GM06990 (cell line): Measurements from ENCODE around the gene DRG2.

ENCODE experiments used
- DNase-seq: peaks from one replicate; pipeline ENCODE4 v3.0.0-alpha.2; 2011; ENCODE audit not compliant: insufficient read length; ENCODE audit errors: extremely low read depth
- H3K27me3 ChIP-seq: replicated peaks from 2 replicates; pipeline ENCODE4 v1.6.0; 2011; ENCODE audit warnings: low read length; ENCODE audit not compliant: control insufficient read depth, insufficient read depth
- H3K36me3 ChIP-seq: 2 replicates; pipeline ENCODE4 v1.5.1; 2011; ENCODE audit warnings: low read length; ENCODE audit not compliant: control insufficient read depth, insufficient read depth
- H3K4me3 ChIP-seq: replicated peaks from 2 replicates; pipeline ENCODE4 v1.5.1; 2011; ENCODE audit warnings: low read depth, mild to moderate bottlenecking, control low read depth, low read length
- TF ChIP-seq, protein P1 (sequence below): IDR thresholded peaks from 2 replicates; pipeline ENCODE4 v1.5.1; 2011; ENCODE audit warnings: low read length, control low read depth, mild to moderate bottlenecking, inconsistent platforms; ENCODE audit not compliant: insufficient read depth, poor library complexity, severe bottlenecking

The DRG2 gene

DNA sequence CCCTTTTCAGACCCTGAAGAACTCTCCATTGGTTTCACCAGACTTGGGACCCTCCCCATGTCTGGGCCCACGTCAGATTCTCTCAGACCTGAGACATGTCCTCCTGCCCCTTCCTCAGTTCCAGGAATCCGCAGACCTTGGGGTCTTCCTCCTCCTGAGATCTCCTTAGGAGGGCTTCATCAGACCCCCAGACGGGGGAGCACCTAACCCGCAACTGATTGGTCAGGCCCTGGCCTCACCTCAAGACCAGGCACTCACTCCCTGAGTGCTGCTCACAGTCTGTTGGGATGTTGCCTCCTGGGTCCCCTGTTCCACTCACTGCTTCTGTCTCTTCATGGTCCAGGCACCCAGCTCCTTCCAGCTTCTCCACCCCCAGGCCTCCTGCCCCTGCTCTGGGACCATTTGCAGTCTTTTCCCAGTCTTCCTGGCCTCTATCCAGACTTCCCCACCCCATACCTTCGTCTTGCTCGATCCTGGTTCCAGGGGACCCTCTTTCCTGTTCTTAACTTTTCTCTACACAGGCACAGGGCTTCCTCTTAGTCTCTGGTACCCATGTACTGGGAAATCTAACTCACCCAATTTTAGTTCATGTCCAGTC lies 47.4 kb upstream of the DRG2 start:
- no peaks in the 10 kb centered on the region for H3K27me3 ChIP-seq
- TF ChIP-seq, protein P1, sequence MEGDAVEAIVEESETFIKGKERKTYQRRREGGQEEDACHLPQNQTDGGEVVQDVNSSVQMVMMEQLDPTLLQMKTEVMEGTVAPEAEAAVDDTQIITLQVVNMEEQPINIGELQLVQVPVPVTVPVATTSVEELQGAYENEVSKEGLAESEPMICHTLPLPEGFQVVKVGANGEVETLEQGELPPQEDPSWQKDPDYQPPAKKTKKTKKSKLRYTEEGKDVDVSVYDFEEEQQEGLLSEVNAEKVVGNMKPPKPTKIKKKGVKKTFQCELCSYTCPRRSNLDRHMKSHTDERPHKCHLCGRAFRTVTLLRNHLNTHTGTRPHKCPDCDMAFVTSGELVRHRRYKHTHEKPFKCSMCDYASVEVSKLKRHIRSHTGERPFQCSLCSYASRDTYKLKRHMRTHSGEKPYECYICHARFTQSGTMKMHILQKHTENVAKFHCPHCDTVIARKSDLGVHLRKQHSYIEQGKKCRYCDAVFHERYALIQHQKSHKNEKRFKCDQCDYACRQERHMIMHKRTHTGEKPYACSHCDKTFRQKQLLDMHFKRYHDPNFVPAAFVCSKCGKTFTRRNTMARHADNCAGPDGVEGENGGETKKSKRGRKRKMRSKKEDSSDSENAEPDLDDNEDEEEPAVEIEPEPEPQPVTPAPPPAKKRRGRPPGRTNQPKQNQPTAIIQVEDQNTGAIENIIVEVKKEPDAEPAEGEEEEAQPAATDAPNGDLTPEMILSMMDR = no peak
- no peak for DNase-seq
- no peaks in the 10 kb centered on the region for H3K36me3 ChIP-seq
- peak overlapping the region; percentile 93 for H3K4me3 ChIP-seq

- no peaks in the 10 kb centered on the region for H3K27me3 ChIP-seq
- H3K36me3 ChIP-seq = no peaks in the 10 kb centered on the region
- TF ChIP-seq, protein P1 = no peak
- H3K4me3 ChIP-seq = no peak overlapping the region
- no peak for DNase-seq
These were observed 46.0 kb upstream of the DRG2 start for GRCh38 chr17:18041776-18042175.

DNA sequence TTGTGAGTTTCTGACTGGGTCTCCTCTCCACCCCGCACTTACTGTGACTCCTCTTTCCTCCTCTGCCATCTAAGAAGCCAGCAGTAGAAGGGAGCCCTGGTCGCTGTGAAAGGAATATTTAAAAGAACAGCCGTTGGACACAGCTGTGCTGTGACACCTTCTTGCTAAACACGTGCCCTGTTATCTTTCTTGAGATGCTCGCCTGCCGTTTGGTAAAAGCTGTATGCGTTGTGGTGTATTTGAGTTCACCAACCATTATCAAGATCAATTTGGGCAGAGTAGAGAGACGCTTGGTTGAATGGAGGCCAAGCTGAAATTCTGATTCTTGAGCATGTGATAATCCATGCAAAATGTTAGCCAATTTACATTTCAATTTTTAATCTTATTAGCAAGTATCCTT lies 44.8 kb upstream of the DRG2 start:
- DNase-seq = no peak
- TF ChIP-seq, protein P1 = no peak
- no peak overlapping the region for H3K4me3 ChIP-seq
- H3K27me3 ChIP-seq = no peaks in the 10 kb centered on the region
- no peaks in the 10 kb centered on the region for H3K36me3 ChIP-seq

- TF ChIP-seq, protein P1 = peak; percentile 22
- no peak overlapping the region for H3K4me3 ChIP-seq
- H3K36me3 ChIP-seq = no peaks in the 10 kb centered on the region
- no peaks in the 10 kb centered on the region for H3K27me3 ChIP-seq
- no peak for DNase-seq
These were observed 44.3 kb upstream of the DRG2 start for GRCh38 chr17:18043491-18043890.

- DNase-seq = no peak
- TF ChIP-seq, protein P1 = no peak
- no peaks in the 10 kb centered on the region for H3K27me3 ChIP-seq
- H3K4me3 ChIP-seq = no peak overlapping the region
- no peaks in the 10 kb centered on the region for H3K36me3 ChIP-seq
These were observed 43.1 kb upstream of the DRG2 start for GRCh38 chr17:18044609-18045008.

DNA sequence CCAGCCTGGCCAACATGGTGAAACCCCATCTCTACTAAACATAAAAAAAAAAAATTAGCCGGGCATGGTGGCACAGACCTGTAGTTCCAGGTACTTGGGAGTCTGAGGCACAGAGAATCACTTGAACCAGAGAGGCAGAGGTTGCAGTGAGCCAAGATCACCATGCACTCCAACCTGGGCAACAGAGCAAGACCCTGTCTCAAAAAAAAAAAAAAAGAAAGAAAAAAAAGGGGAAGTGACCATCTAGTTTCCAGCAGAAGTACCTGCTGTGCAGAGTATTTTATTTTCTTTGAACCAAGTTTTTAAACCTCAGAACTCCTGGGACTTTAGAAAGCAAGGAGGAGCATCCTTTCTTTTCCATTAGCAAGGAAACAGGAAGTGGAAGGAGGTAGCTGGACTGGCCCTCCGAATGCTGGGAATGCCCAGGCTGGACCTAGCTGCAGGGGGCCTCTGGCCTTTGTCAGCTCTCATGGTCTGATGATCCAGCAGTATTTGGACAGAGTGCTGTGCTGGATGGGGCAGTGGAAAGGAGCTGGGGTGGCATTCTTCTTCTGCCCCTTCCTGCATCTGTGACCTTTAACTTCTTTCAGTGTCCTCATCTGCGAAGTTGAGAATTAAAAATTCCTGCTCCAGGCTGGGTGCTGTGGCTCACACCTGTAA lies 41.9 kb upstream of the DRG2 start:
- no peaks in the 10 kb centered on the region for H3K36me3 ChIP-seq
- DNase-seq = no peak

More for the DNA sequence above, 41.9 kb upstream of the DRG2 start:
- TF ChIP-seq, protein P1 = no peak
- Histone ChIP-seq H3K27me3 (no peaks in the 10 kb centered on the region), H3K4me3 (no peak overlapping the region)
